ENCODE data around the gene RFTN1.

RFTN1 gene

GRCh38 chr3:16335772-16336645 is 177.5 kb downstream of the RFTN1 start:
- in situ Hi-C loops (cut with MboI; ENCODE audit: low sequenced_read_pairs), result no loop called here

DNA sequence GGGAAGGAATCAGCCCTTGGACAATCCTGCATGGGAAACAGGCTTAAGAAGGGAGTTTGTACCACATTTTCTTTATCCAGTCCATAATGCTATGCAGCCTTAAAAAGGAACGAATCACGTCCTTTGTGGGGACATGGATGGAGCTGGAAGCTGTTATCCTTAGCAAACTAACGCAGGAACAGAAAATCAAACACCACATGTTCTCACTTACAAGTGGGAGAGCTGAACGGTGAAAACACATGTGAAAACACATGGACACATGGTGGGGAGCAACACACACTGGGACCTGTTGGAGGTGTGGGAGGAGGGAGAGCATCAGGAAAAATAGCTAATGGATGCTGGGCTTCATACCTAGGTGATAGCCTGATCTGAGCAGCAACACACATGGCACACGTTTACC is 178.2 kb downstream of the RFTN1 start:
- in situ Hi-C loops (cut with MboI; ENCODE audit: low sequenced_read_pairs), result no loop called here

DNA sequence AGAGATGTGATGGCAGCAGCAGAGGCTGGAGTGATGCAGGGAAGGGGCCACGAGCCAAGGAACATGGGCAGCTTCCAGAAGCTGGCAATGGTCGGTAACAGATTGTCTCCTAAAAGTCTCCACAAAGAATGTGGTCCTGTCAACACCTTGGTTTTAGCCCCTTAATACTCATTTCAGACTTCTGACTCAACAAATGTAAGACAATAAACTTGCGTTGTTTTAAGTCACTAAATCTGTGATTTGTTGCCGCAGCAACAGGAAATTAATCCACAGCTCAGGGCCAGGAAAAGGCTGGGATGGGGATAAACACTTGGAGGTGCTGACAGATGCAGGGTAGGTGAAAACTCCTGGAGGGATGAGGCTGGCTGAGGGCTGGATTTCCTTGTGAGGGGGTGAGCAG is 178.6 kb downstream of the RFTN1 start:
- in situ Hi-C loops (cut with MboI; ENCODE audit: low sequenced_read_pairs), result no loop called here

DNA sequence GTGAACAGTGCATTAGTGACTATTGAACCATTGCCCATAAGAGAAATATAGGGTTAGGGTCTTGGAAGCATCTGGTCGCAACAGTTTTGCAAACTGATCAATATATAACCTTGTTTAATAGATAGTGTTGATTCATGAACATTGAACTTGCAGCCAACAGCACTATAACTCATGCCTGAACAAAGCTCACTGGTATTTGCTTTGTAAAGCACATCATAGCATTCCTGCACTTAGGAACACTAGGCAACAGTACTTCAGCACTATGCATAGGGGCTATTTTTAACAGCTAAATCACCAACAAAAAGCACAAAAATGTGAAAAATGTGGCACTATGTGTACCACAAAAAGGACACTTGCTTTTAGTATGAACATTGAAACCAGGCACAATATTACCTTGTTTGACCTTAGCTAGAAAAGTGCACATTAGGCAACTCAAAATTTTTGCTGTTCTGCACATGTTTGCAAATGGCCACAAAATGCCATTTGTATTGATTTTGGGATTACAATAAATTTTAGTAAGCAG is 180.5 kb downstream of the RFTN1 start:
- in situ Hi-C loops (cut with MboI; ENCODE audit: low sequenced_read_pairs), result no loop called here

- in situ Hi-C loops (cut with MboI; ENCODE audit: low sequenced_read_pairs), result no loop called here
These were observed 182.1 kb downstream of the RFTN1 start for GRCh38 chr3:16331319-16331883.

DNA sequence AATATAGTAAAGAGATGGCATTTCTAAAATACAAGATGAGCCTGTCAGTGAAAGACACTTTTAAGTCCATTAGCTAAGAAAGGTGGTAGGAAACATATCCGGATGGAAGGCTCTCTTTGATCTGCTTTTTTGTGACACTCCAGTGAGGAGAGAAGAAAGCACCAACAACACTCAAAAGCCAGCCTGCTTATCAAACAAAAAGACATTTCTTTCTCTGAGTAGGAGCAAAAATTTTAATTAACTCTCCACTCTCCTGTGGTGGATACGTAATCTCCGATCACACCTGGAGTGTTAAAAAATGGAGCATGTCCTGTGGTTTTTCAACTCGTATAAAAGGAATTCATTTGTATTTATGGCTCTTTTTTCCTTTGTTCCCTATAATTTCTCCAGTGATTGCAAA is 183.1 kb downstream of the RFTN1 start:
- in situ Hi-C loops (cut with MboI; ENCODE audit: low sequenced_read_pairs), result no loop called here

DNA sequence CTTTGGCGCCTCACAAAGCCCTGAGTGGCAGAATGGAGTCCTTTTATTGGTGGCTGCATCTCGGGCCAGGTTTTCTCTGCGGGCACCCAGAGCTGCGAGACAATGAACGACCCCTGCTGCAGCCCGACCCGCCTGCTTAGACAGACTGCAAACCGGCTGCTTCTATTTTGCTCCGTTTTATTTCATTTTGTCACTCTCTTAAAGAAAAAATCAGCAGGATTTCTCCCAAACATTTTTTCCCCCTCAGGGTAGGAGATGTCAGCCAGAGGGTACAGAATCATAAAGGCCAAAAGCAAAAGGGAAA is 183.7 kb downstream of the RFTN1 start:
- in situ Hi-C loops (cut with MboI; ENCODE audit: low sequenced_read_pairs), result no loop called here

- in situ Hi-C loops (cut with MboI; ENCODE audit: low sequenced_read_pairs), result no loop called here
These were observed 184.3 kb downstream of the RFTN1 start for GRCh38 chr3:16329036-16329825.

DNA sequence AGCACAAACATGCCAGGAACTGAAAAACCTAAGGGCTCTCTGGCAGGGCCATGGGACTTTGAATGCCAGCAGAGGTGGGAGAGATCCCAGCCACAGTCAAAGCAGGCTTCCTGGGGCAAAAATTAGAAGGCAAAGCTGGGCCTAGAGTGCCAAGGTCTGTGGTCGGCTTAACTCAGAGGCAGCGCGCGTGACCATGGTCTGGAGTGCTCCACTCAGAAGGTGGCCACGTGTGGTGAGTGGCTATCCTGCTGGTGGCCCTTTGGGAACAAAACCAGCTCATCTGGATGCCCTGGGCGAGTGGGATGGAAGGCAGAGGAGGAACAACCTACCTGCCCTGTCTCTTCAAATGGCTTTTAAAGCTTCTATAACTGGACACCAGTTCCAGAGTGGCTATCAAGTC is 185.4 kb downstream of the RFTN1 start:
- in situ Hi-C loops (cut with MboI; ENCODE audit: low sequenced_read_pairs), result no loop called here

DNA sequence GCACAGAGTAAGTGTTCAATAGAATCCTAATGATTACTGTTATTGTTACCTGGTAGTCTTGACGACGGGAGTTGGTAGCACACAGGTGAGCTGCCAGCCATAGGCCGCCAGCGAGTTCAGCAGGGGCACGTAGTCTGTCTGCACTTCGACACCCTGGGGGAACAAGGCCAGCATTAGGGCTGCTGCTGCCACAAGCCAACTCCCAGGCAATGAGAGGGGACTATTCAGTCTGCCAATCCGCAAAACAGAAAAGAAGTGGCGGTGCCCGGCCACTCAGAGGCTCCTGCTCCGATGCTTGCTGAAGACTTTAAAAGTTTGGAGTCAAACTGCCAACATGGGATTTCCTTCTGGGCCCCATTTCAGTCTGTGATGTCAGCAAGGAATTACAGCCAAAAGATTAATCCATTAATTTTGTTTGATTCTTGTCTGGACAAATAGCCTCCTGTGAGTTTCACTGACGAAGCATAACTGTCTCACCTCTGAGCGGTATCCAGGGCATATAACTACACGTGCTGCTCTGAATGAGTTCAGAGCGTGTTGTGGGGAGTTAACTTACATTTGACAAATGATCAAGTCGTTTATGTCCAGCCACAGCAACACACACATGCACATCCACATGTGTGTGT is 186.7 kb downstream of the RFTN1 start:
- in situ Hi-C loops (cut with MboI; ENCODE audit: low sequenced_read_pairs), result no loop called here

- in situ Hi-C loops (cut with MboI; ENCODE audit: low sequenced_read_pairs), result no loop called here
These were observed 187.6 kb downstream of the RFTN1 start for GRCh38 chr3:16325850-16326249.

- in situ Hi-C loops (cut with MboI; ENCODE audit: low sequenced_read_pairs), result no loop called here
These were observed 189.8 kb downstream of the RFTN1 start for GRCh38 chr3:16323737-16324136.

DNA sequence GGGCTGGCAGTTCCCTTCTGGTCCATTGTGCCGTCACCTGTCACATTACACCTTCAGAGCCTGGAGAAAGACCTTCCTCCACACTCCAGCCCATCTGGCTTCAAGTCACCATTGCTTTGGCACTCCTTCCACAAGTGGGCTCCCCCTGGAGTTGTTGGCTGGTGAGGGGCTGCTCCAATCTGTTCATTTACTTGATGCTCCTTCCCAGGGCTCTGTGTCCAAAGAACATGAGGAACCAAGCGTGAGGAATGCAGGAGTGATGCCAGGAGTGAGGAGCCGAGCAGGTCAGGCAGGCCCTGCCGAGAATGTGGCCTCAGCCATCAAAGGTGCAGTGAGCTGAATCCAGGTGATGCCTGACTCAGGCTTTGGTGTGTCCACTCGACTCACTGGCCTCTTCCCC is 191.3 kb downstream of the RFTN1 start:
- in situ Hi-C loops (cut with MboI; ENCODE audit: low sequenced_read_pairs), result no loop called here

DNA sequence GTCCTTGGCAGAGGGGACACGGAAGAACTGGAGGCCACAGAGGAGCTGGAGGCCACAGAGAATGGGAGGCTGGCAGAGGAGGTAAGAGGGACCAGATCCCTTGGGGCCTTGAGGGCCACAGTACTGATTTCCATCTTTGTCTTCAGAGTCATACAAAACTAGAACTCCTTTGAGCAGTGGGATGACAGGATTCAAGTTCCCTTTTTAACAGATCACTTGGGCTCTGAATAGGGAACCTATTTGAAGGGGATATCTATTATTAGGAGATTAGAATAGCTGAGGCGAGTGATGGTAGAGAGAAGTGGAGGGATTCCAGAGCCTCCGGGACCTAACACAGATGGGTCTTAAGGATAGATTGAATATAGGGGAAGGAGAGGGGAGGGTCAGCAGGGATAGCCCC is 192.8 kb downstream of the RFTN1 start:
- in situ Hi-C loops (cut with MboI; ENCODE audit: low sequenced_read_pairs), result no loop called here

GRCh38 chr3:16319723-16320122 is 193.8 kb downstream of the RFTN1 start:
- in situ Hi-C loops (cut with MboI; ENCODE audit: low sequenced_read_pairs), result no loop called here

- in situ Hi-C loops (cut with MboI; ENCODE audit: low sequenced_read_pairs), result no loop called here
These were observed 194.2 kb downstream of the RFTN1 start for GRCh38 chr3:16319307-16319706.

DNA sequence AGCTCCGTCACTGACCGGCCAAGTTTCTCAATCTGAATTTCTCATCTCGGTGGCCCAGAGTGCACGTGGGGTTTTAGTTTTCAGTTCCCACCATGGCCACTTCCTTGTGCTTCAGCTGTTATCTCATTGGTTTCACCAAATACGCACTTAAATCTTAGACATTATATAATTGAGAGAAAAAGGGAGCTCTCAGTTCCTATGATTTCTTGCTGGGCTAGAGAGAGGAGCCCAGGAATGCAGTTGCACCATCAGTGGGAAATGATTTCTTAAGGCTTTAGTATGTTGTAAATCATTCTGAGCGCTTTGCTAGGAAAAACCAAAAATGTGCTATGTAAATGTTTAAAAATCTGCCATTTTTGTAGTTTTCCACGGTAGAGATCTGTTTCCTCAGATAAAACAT is 195.3 kb downstream of the RFTN1 start:
- in situ Hi-C loops (cut with MboI; ENCODE audit: low sequenced_read_pairs), result no loop called here

GRCh38 chr3:16317561-16317945 is 195.9 kb downstream of the RFTN1 start:
- in situ Hi-C loops (cut with MboI; ENCODE audit: low sequenced_read_pairs), result no loop called here

GRCh38 chr3:16316847-16317560 is 196.5 kb downstream of the RFTN1 start:
- in situ Hi-C loops (cut with MboI; ENCODE audit: low sequenced_read_pairs), result no loop called here

GRCh38 chr3:16316396-16316795 is 197.1 kb downstream of the RFTN1 start:
- in situ Hi-C loops (cut with MboI; ENCODE audit: low sequenced_read_pairs), result no loop called here

GRCh38 chr3:16315623-16316022 is 197.9 kb downstream of the RFTN1 start:
- in situ Hi-C loops (cut with MboI; ENCODE audit: low sequenced_read_pairs), result no loop called here

Data from hTERT RPE-1 (cell line).